ENCODE measurements around the gene ADORA2B. TPM values are rescaled to one million over a fixed set of nuclear protein-coding genes. Genes with fewer than 3 reads are reported as not detected.

The ADORA2B gene
- total RNA-seq, 1 donor from 2014 or later: 4.0 TPM

- no peak overlapping the region for H3K4me3 ChIP-seq (ENCODE audit: insufficient read depth, low read depth, low read length)
- FAIRE-seq (no peak), DNase-seq (ENCODE audit: low read depth) (no peak)
- Mint-ChIP-seq H3K9me3 (ENCODE audit: unreplicated experiment) (no peaks in the 10 kb centered on the region), H3K4me1 (ENCODE audit: low read depth, unreplicated experiment) (peaks cover 20% of the 10 kb centered on the region), H3K4me3 (ENCODE audit: unreplicated experiment) (no peak overlapping the region), H3K36me3 (ENCODE audit: low read depth, unreplicated experiment) (peaks cover 23% of the 10 kb centered on the region), H3K27me3 (ENCODE audit: low read depth, unreplicated experiment) (no peaks in the 10 kb centered on the region), H3K27ac (ENCODE audit: unreplicated experiment) (no peak overlapping the region)
- H4K20me1 ChIP-seq (ENCODE audit: insufficient read depth, low read length): peaks cover 21% of the 10 kb centered on the region
- H3K4me2 ChIP-seq (ENCODE audit: low read length): no peak overlapping the region
- H3K9ac ChIP-seq (ENCODE audit: low read length): no peak overlapping the region
- H3K27me3 ChIP-seq (ENCODE audit: insufficient read depth, low read length): no peaks in the 10 kb centered on the region
- peaks cover 17% of the 10 kb centered on the region for H3K4me1 ChIP-seq (ENCODE audit: insufficient read depth, low read length)
- H3K9me3 ChIP-seq (ENCODE audit: insufficient read depth, low read depth, low read length): no peaks in the 10 kb centered on the region
- H2AFZ ChIP-seq (ENCODE audit: low read depth, low read length): no peak overlapping the region
- H3K79me2 ChIP-seq (ENCODE audit: insufficient read depth, low read length): peaks cover 59% of the 10 kb centered on the region
- no peak overlapping the region for H3K27ac ChIP-seq (ENCODE audit: low read depth, low read length)
- H3K36me3 ChIP-seq (ENCODE audit: insufficient read depth, low read length): peaks cover 61% of the 10 kb centered on the region
- TF ChIP-seq EZH2 (IDR thresholded peaks at IDR 0.05; ENCODE audit: insufficient read depth, low read length) (no peak), CTCF (IDR thresholded peaks at IDR 0.05; ENCODE audit: insufficient read depth, low read depth, low read length) (no peak)
Observed at GRCh38 chr17:16023881-16024280, 79.0 kb downstream of the ADORA2B start.

- peaks cover 47% of the 10 kb centered on the region for H3K79me2 ChIP-seq (ENCODE audit: insufficient read depth, low read length)
- H3K4me2 ChIP-seq (ENCODE audit: low read length): no peak overlapping the region
- peaks cover 72% of the 10 kb centered on the region for H3K36me3 ChIP-seq (ENCODE audit: insufficient read depth, low read length)
- Mint-ChIP-seq H3K4me1 (ENCODE audit: low read depth, unreplicated experiment) (peaks cover 28% of the 10 kb centered on the region), H3K27ac (ENCODE audit: unreplicated experiment) (no peak overlapping the region), H3K36me3 (ENCODE audit: low read depth, unreplicated experiment) (peaks cover 23% of the 10 kb centered on the region), H3K9me3 (ENCODE audit: unreplicated experiment) (no peaks in the 10 kb centered on the region), H3K4me3 (ENCODE audit: unreplicated experiment) (no peak overlapping the region), H3K27me3 (ENCODE audit: low read depth, unreplicated experiment) (no peaks in the 10 kb centered on the region)
- peaks cover 23% of the 10 kb centered on the region for H3K4me1 ChIP-seq (ENCODE audit: insufficient read depth, low read length)
- H4K20me1 ChIP-seq (ENCODE audit: insufficient read depth, low read length): peaks cover 18% of the 10 kb centered on the region
- no peak overlapping the region for H2AFZ ChIP-seq (ENCODE audit: low read depth, low read length)
- H3K27ac ChIP-seq (ENCODE audit: low read depth, low read length): no peak overlapping the region
- no peaks in the 10 kb centered on the region for H3K9me3 ChIP-seq (ENCODE audit: insufficient read depth, low read depth, low read length)
- H3K27me3 ChIP-seq (ENCODE audit: insufficient read depth, low read length): no peaks in the 10 kb centered on the region
- FAIRE-seq (no peak), DNase-seq (ENCODE audit: low read depth) (no peak)
- TF ChIP-seq CTCF (IDR thresholded peaks at IDR 0.05; ENCODE audit: insufficient read depth, low read depth, low read length): no peak
- no peak for TF ChIP-seq EZH2 (IDR thresholded peaks at IDR 0.05; ENCODE audit: insufficient read depth, low read length)
- no peak overlapping the region for H3K9ac ChIP-seq (ENCODE audit: low read length)
- no peak overlapping the region for H3K4me3 ChIP-seq (ENCODE audit: insufficient read depth, low read depth, low read length)
Observed at GRCh38 chr17:16025202-16025601, 80.3 kb downstream of the ADORA2B start.

Other genes with a start within 250 kb of the ADORA2B start
- gene ZNF286A, start 245.4 kb upstream of the ADORA2B start, total RNA-seq: 44.1 and 58.6 TPM in 2 replicates
- gene TBC1D26, start 212.8 kb upstream of the ADORA2B start, total RNA-seq: 0.14 and 0.77 TPM in 2 replicates
- 19.0 and 21.5 TPM in 2 replicates for gene ZSWIM7, start 54.6 kb downstream of the ADORA2B start, total RNA-seq
- 21.9 and 25.7 TPM in 2 replicates for gene TTC19, start 54.7 kb downstream of the ADORA2B start, total RNA-seq